Nephron progenitor cell (in vitro differentiated cells): ENCODE data around the gene CNTNAP2.

Source experiments
- DNase-seq: peaks from one replicate; pipeline ENCODE4 v3.0.0; 2021
- H3K27ac Mint-ChIP-seq: 2 replicates; pipeline ENCODE4 v1.8.0; 2021; ENCODE audit warnings: mild to moderate bottlenecking, moderate library complexity, mixed read lengths
- H3K27me3 Mint-ChIP-seq: 2 replicates; pipeline ENCODE4 v1.8.0; 2021; ENCODE audit warnings: mild to moderate bottlenecking, low read depth, mixed read lengths; ENCODE audit not compliant: poor library complexity
- H3K36me3 Mint-ChIP-seq: 2 replicates; pipeline ENCODE4 v1.8.0; 2021; ENCODE audit warnings: low read depth, mixed read lengths
- H3K4me1 Mint-ChIP-seq: 2 replicates; pipeline ENCODE4 v1.8.0; 2021; ENCODE audit warnings: mixed read lengths
- H3K4me3 Mint-ChIP-seq: 2 replicates; pipeline ENCODE4 v1.8.0; 2021; ENCODE audit warnings: mild to moderate bottlenecking, moderate library complexity, mixed read lengths
- H3K9me3 Mint-ChIP-seq: 2 replicates; pipeline ENCODE4 v1.8.0; 2021; ENCODE audit warnings: mild to moderate bottlenecking, moderate library complexity, mixed read lengths
- TF ChIP-seq, protein P1 (sequence below): fragments of 200-600 bp; sonication (generic); IDR thresholded peaks from 2 replicates; pipeline ENCODE4 v1.5.0; 2021; ENCODE audit warnings: antibody characterized with exemption

The CNTNAP2 gene

DNA sequence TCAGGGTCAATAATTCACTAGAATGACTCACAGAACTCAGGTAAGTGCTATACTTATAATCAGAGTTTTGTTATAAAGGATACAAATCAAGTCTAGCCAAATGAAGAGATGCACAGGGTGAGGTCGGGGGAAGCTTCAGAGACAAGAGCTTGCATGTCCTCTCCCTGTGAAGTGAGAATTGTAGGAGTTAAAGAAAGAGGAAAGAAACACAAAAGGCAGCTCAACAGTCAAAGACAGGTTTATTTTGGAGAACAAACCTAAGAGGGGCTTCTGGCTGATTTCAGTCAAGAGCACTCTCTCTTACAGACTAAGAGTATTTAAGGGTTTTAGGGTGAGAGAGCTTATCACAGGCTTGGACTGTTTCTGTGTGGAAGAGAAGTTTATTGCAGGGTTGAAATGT, 1873.5 kb downstream of the CNTNAP2 start:
- TF ChIP-seq, protein P1, sequence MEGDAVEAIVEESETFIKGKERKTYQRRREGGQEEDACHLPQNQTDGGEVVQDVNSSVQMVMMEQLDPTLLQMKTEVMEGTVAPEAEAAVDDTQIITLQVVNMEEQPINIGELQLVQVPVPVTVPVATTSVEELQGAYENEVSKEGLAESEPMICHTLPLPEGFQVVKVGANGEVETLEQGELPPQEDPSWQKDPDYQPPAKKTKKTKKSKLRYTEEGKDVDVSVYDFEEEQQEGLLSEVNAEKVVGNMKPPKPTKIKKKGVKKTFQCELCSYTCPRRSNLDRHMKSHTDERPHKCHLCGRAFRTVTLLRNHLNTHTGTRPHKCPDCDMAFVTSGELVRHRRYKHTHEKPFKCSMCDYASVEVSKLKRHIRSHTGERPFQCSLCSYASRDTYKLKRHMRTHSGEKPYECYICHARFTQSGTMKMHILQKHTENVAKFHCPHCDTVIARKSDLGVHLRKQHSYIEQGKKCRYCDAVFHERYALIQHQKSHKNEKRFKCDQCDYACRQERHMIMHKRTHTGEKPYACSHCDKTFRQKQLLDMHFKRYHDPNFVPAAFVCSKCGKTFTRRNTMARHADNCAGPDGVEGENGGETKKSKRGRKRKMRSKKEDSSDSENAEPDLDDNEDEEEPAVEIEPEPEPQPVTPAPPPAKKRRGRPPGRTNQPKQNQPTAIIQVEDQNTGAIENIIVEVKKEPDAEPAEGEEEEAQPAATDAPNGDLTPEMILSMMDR = no peak
- Mint-ChIP-seq H3K36me3 (peaks cover 8% of the 10 kb centered on the region), H3K27me3 (no peaks in the 10 kb centered on the region), H3K27ac (no peak overlapping the region), H3K9me3 (peaks cover 27% of the 10 kb centered on the region), H3K4me1 (no peaks in the 10 kb centered on the region), H3K4me3 (no peak overlapping the region)
- no peak for DNase-seq

DNA sequence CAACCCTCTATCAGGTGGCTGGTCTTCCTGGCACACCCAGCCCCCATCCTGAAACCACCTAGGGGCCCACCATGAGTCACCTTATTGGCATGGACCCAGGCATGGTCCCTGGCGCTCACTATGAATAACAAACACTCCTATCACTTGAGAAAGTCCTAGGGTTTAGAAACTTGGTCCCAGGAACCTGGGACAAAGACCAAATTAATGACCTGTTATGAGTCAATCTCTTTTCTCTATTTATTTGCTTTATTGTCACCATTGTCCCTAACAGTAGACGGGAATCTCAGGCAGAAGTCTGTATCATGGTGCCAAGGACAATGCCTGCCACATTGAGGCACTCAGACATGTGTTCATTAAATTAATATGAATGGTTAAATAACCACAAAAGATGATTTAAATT, 1874.3 kb downstream of the CNTNAP2 start:
- peaks cover 8% of the 10 kb centered on the region for H3K36me3 Mint-ChIP-seq
- DNase-seq = no peak
- TF ChIP-seq, protein P1 = no peak
- H3K4me3 Mint-ChIP-seq = no peak overlapping the region
- H3K9me3 Mint-ChIP-seq = peaks cover 27% of the 10 kb centered on the region
- H3K4me1 Mint-ChIP-seq = no peaks in the 10 kb centered on the region
- no peaks in the 10 kb centered on the region for H3K27me3 Mint-ChIP-seq
- no peak overlapping the region for H3K27ac Mint-ChIP-seq

DNA sequence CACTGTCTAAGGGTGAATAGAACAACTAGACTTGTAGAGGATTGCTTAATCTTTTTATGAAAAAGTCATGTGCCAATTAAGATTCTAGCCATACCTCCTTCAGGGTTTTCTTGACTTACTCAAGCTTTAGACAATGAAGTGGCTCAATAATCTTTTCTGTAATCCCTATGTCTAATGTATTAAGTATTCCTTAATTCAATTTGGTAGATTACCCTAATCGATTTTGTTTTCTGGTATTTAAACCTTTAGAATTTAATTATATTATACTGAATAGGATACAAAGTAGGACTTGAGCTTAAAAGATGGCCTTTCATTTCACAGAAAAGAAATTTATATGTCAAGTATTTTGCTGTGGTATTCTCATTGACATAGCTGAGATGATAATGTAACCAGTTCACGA, 1876.1 kb downstream of the CNTNAP2 start:
- DNase-seq = no peak
- TF ChIP-seq, protein P1 = no peak
- peaks cover 30% of the 10 kb centered on the region for H3K9me3 Mint-ChIP-seq
- H3K4me3 Mint-ChIP-seq = no peak overlapping the region
- peaks cover 6% of the 10 kb centered on the region for H3K27me3 Mint-ChIP-seq
- no peak overlapping the region for H3K27ac Mint-ChIP-seq
- H3K36me3 Mint-ChIP-seq = peaks cover 8% of the 10 kb centered on the region
- no peaks in the 10 kb centered on the region for H3K4me1 Mint-ChIP-seq

DNA sequence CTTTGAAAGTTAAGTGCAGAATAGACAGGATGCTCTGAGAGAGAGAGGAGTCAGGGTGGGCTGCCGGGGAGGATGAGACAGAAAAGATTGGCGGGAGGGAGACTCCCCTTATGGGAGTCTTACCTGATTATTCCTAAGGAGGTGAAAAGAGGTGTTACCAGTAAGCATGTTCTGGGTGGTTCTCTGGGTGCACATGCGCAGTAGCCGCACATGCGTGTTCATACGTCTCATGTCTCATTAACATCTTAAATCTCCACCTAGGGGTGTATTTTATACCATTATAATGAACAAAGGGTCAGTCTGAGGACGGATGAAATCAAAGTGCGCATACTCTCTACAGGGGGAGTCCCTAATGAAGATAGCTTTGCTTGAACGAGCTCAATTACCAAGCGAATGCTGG, 1881.0 kb downstream of the CNTNAP2 start:
- Mint-ChIP-seq H3K9me3 (peaks cover 11% of the 10 kb centered on the region), H3K27me3 (peaks cover 10% of the 10 kb centered on the region), H3K4me3 (no peak overlapping the region), H3K27ac (no peak overlapping the region), H3K4me1 (no peaks in the 10 kb centered on the region), H3K36me3 (no peaks in the 10 kb centered on the region)
- no peak for DNase-seq
- TF ChIP-seq, protein P1 = no peak

DNA sequence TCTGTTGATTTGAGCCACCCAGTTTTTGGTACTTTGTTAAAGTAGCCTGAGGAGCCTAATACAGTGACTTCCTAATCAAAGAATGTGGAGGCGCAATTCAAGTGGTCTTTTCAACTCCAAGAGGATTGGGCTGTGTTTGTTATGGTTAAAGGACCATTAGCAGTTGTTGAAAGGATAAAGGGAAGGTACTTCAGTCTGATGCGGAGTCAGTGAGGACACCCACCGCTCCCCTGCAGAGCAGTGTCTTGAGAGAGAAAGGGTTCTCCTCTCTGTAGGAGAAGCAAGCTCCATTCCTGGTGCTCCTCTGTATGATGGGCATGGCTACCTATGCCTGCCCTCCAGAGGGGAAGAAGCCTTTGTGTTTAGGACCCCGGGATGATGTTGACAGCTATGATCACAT, 1883.4 kb downstream of the CNTNAP2 start:
- H3K27ac Mint-ChIP-seq = no peak overlapping the region
- peaks cover 10% of the 10 kb centered on the region for H3K27me3 Mint-ChIP-seq
- H3K36me3 Mint-ChIP-seq = no peaks in the 10 kb centered on the region
- no peak overlapping the region for H3K4me3 Mint-ChIP-seq
- no peaks in the 10 kb centered on the region for H3K4me1 Mint-ChIP-seq
- TF ChIP-seq, protein P1 = no peak
- DNase-seq = no peak
- H3K9me3 Mint-ChIP-seq = peaks cover 8% of the 10 kb centered on the region

DNA sequence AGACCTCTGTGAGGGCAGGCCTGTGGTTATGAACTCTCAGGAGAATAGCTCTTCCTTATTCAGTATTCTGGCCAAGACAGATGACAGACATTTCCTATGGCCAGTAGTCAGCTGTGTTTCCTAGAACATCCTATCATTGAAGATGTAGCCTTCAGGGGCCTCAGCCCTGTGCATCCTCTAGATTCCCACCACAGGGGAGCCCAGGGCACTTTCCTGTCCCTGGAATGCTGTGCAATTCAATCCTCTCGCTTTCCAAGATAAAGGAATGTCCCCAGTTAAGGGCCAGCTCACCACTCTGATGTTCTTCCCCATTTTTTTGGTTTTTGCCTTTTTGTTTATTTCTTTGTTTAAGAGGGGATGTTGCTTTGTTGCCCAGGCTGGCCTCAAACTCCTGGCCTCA, 1895.2 kb downstream of the CNTNAP2 start:
- TF ChIP-seq, protein P1 = no peak
- Mint-ChIP-seq H3K4me3 (no peak overlapping the region), H3K36me3 (no peaks in the 10 kb centered on the region), H3K9me3 (no peaks in the 10 kb centered on the region), H3K4me1 (no peaks in the 10 kb centered on the region), H3K27me3 (no peaks in the 10 kb centered on the region), H3K27ac (no peak overlapping the region)
- no peak for DNase-seq
